Neural progenitor cell (in vitro differentiated cells): ENCODE data around the gene AFF4.
"Not testable (repeated sequence)": the region's sequence is repeated elsewhere in the genome, so short reads cannot be mapped to it uniquely, and the experiment has no call there.

Experiments
- CTCF ChIP-seq: fragments of 200-600 bp; sonication (generic); IDR thresholded peaks from 2 replicates; pipeline ENCODE4 v1.5.1; 2017; ENCODE audit warnings: antibody characterized with exemption, mild to moderate bottlenecking
- EZH2phosphoT487 ChIP-seq: fragments of 200-600 bp; sonication (generic); IDR thresholded peaks from 2 replicates; pipeline ENCODE4 v1.6.1; 2017; ENCODE audit warnings: antibody characterized with exemption

DNA sequence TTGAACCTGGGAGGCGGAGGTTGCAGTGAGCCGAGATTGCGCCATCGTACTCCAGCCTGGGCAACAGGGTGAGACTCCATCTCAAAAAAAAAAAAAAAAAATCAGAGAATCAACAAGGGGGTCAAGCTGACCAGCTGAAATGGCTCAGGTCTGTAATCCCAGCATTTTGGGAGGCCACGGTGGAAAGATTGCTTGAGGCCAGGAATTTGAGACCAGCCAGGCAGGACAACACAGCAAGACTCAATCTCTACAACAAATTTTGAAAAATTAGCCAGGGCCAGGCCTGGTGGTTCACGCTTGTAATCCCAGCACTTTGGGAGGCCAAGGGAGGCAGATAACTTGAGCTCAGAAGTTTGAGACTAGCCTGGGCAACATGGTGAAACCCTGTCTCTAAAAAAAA, 45.0 kb upstream of the AFF4 start:
- TF ChIP-seq EZH2phosphoT487, CTCF: not testable (repeated sequence)
